Measurements from ENCODE around the gene SGSH.

GRCh38 chr17:80203471-80203963 is 16.6 kb downstream of the SGSH start:
- TF ChIP-seq CTCF (tag by site-specific recombination; IDR thresholded peaks at IDR 0.05) (no peak), ZNF121 (tag by site-specific recombination; IDR thresholded peaks at IDR 0.05) (no peak), ZNF561 (tag by site-specific recombination; IDR thresholded peaks at IDR 0.05; ENCODE audit: borderline replicate concordance) (no peak), TCF7L2 (IDR thresholded peaks at IDR 0.05; ENCODE audit: borderline replicate concordance, low read depth, low read length) (no peak), KLF7 (tag by site-specific recombination; IDR thresholded peaks at IDR 0.05; ENCODE audit: borderline replicate concordance) (no peak), ZNF184 (tag by site-specific recombination; IDR thresholded peaks at IDR 0.05) (no peak), SCRT2 (tag by site-specific recombination; IDR thresholded peaks at IDR 0.05) (no peak), ZBTB26 (tag by site-specific recombination; optimal IDR thresholded peaks at IDR 0.05) (no peak), GLI4 (tag by site-specific recombination; IDR thresholded peaks at IDR 0.05) (no peak), ZNF26 (tag by site-specific recombination; IDR thresholded peaks at IDR 0.05) (no peak), KLF1 (tag by site-specific recombination; IDR thresholded peaks at IDR 0.05) (no peak), ZNF510 (tag by site-specific recombination; IDR thresholded peaks at IDR 0.05; ENCODE audit: insufficient replicate concordance) (no peak), ZNF677 (tag by site-specific recombination; IDR thresholded peaks at IDR 0.05) (no peak)

All from HEK293 (cell line).